Muscle of leg (tissue), 11 donors: ENCODE data around the gene AP3S1. TPM values are rescaled to one million over a fixed set of nuclear protein-coding genes. Genes with fewer than 3 reads are reported as not detected.

ENCODE experiments used
- DNase-seq: peaks from one replicate; pipeline ENCODE4 v3.0.0; 2013
- H3K27ac ChIP-seq: one replicate; pipeline ENCODE4 v1.5.1; 2013; ENCODE audit warnings: mild to moderate bottlenecking, low read length, control low read depth
- H3K27me3 ChIP-seq: one replicate; pipeline ENCODE4 v1.6.1; 2013; ENCODE audit warnings: low read length; ENCODE audit not compliant: control insufficient read depth, insufficient read depth
- H3K36me3 ChIP-seq: one replicate; pipeline ENCODE4 v1.6.1; 2013; ENCODE audit warnings: low read length; ENCODE audit not compliant: control insufficient read depth, insufficient read depth
- H3K4me1 ChIP-seq: one replicate; pipeline ENCODE4 v1.6.1; 2013; ENCODE audit warnings: low read length; ENCODE audit not compliant: control insufficient read depth, insufficient read depth
- H3K4me3 ChIP-seq: one replicate; pipeline ENCODE4 v1.5.1; 2013; ENCODE audit warnings: low read length, control low read depth
- H3K9me3 ChIP-seq: replicated peaks from 2 replicates; pipeline ENCODE4 v1.6.1; 2013; ENCODE audit warnings: low read depth, low read length; ENCODE audit not compliant: control insufficient read depth
- WGBS: methylation state at CpG from one replicate; pipeline ENCODE4 v1.1.5; 2013; ENCODE audit warnings: missing lambda C conversion rate; ENCODE audit not compliant: insufficient coverage; 5-methylcytosine and 5-hydroxymethylcytosine counted together
- polyA plus RNA-seq, 8 donors: library from polyadenylated mRNA; unstranded; fragments of 120-200 nt; gene quantifications; one replicate each; pipeline versions ENCODE4 v1.2.1 to v1.2.3, GENCODE V29; 2013; ENCODE audit warnings: inconsistent platforms in 1 of 8, low replicate concordance in 1 of 8; ENCODE audit not compliant: insufficient read length in 8 of 8, insufficient read depth in 1 of 8
- total RNA-seq: library from RNA; stranded (reverse); fragments of 120-200 nt; gene quantifications from one replicate; pipeline ENCODE4 v1.2.4, GENCODE V29; 2013

AP3S1 gene
- total and polyA plus RNA-seq, 9 donors, result 63.8 to 152 (median 111) TPM

GRCh38 chr5:115842089-115842935 is 577 bp downstream of the AP3S1 start:
- H3K9me3 ChIP-seq, result no peaks in the 10 kb centered on the region
- peaks cover 12% of the 10 kb centered on the region for H3K4me1 ChIP-seq
- WGBS, result under 1% methylated on average over 58 of the region's 68 CpGs
- DNase-seq, result peak; percentile 59
- H3K4me3 ChIP-seq, result peak overlapping the region; percentile 62
- peaks cover 4% of the 10 kb centered on the region for H3K36me3 ChIP-seq
- peak overlapping the region; percentile 94 for H3K27ac ChIP-seq
- no peaks in the 10 kb centered on the region for H3K27me3 ChIP-seq

- no peaks in the 10 kb centered on the region for H3K27me3 ChIP-seq
- DNase-seq, result no peak
- peak overlapping the region; percentile 62 for H3K4me3 ChIP-seq
- no peaks in the 10 kb centered on the region for H3K9me3 ChIP-seq
- H3K36me3 ChIP-seq, result peaks cover 2% of the 10 kb centered on the region
- WGBS, result 7% methylated on average over 2 of the region's 3 CpGs
- peaks cover 12% of the 10 kb centered on the region for H3K4me1 ChIP-seq
- H3K27ac ChIP-seq, result no peak overlapping the region
These were observed 1.2 kb downstream of the AP3S1 start for GRCh38 chr5:115842952-115843351.

DNA sequence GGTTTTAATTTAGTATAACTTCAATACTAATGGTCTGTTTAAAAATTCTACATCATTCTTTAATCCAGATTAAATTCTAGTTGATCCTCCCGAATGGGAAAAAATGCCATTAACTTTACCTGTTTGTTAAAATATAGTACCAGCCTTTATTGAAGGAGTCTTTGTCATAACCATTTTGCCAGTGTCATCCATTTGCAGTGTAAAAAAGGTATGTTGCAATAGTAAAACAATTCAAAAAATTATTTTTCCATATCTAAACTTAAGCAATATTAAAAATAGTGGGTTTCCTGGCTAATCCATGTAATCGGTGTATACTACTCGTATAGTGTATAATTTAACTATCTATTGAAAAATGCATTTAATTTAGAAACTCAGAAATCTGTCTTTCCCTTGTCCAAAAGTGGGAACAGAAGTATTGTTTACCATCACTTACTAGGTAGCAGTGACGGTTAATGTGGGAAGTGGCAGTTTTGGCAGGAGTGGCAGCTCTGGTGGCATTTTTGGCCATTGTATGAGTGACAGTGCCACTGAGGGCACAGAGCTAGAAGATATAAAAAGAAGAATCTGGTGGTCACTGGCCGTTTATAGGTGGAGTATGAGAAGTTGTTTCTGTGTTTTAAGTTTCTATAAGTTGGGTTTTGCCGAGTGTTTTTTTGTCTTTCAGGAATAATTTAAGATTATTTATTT is 1.9 kb downstream of the AP3S1 start:
- Histone ChIP-seq H3K4me1 (peaks cover 12% of the 10 kb centered on the region), H3K27ac (no peak overlapping the region), H3K36me3 (no peaks in the 10 kb centered on the region), H3K27me3 (no peaks in the 10 kb centered on the region), H3K4me3 (no peak overlapping the region), H3K9me3 (no peaks in the 10 kb centered on the region)
- DNase-seq, result no peak
- WGBS, result 60% methylated on average over 1 of the region's 6 CpGs

GRCh38 chr5:115844321-115844817 is 2.6 kb downstream of the AP3S1 start:
- Histone ChIP-seq H3K27ac (no peak overlapping the region), H3K27me3 (no peaks in the 10 kb centered on the region), H3K9me3 (no peaks in the 10 kb centered on the region), H3K4me3 (no peak overlapping the region), H3K4me1 (peaks cover 9% of the 10 kb centered on the region), H3K36me3 (no peaks in the 10 kb centered on the region)
- WGBS, result 47% methylated on average over 6 of the region's 7 CpGs
- DNase-seq, result peak; percentile 39

- no peak for DNase-seq
- no peaks in the 10 kb centered on the region for H3K27me3 ChIP-seq
- H3K27ac ChIP-seq, result no peak overlapping the region
- H3K4me1 ChIP-seq, result peaks cover 5% of the 10 kb centered on the region
- H3K9me3 ChIP-seq, result no peaks in the 10 kb centered on the region
- no peaks in the 10 kb centered on the region for H3K36me3 ChIP-seq
- WGBS, result no CpG with 5 or more reads among the region's 7 CpGs
- no peak overlapping the region for H3K4me3 ChIP-seq
These were observed 5.6 kb downstream of the AP3S1 start for GRCh38 chr5:115847290-115847689.

DNA sequence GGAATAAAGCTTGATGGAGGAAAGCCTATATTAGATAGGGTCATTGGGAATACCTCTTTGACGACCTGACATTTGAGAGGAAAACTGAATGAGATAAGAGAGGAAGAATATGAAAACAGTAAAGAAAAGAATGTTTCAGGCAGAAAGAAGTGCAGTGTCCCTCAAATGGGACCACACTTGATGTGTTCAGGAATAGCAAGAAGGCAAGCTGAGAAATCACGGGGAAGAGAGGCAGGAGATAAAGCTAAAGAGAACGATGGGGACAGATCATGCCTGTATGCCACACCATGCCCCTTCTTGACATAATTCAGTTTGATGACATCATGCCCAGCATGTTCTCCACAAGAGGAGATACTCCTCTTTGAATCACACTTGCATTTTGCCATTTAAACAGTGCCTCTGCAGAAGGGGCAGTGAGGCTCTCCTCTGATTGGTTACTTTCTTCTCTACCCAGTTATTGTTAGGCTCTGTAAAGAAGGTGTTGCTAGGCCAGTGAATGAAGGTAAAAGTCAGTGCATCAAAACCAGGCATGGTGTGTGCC is 7.6 kb downstream of the AP3S1 start:
- Histone ChIP-seq H3K9me3 (peaks cover 3% of the 10 kb centered on the region), H3K27ac (no peak overlapping the region), H3K36me3 (no peaks in the 10 kb centered on the region), H3K4me3 (no peak overlapping the region), H3K27me3 (no peaks in the 10 kb centered on the region), H3K4me1 (peaks cover 2% of the 10 kb centered on the region)
- 100% methylated on average over 2 of the region's 3 CpGs for WGBS
- DNase-seq, result no peak

GRCh38 chr5:115850744-115851416 is 9.1 kb downstream of the AP3S1 start:
- H3K27ac ChIP-seq, result no peak overlapping the region

GRCh38 chr5:115854139-115854538 is 12.4 kb downstream of the AP3S1 start:
- H3K27ac ChIP-seq, result no peak overlapping the region
- H3K4me3 ChIP-seq, result no peak overlapping the region
- no peak for DNase-seq
- WGBS, result no CpG with 5 or more reads among the region's 3 CpGs
- no peaks in the 10 kb centered on the region for H3K4me1 ChIP-seq
- no peaks in the 10 kb centered on the region for H3K36me3 ChIP-seq
- no peaks in the 10 kb centered on the region for H3K27me3 ChIP-seq
- peaks cover 3% of the 10 kb centered on the region for H3K9me3 ChIP-seq

More at GRCh38 chr5:115850744-115851416, 9.1 kb downstream of the AP3S1 start:
- peak; percentile 67 for DNase-seq
- Histone ChIP-seq H3K9me3 (peaks cover 3% of the 10 kb centered on the region), H3K4me1 (no peaks in the 10 kb centered on the region), H3K4me3 (no peak overlapping the region), H3K36me3 (no peaks in the 10 kb centered on the region), H3K27me3 (no peaks in the 10 kb centered on the region)
- 80% methylated on average over 1 of the region's 4 CpGs for WGBS

DNA sequence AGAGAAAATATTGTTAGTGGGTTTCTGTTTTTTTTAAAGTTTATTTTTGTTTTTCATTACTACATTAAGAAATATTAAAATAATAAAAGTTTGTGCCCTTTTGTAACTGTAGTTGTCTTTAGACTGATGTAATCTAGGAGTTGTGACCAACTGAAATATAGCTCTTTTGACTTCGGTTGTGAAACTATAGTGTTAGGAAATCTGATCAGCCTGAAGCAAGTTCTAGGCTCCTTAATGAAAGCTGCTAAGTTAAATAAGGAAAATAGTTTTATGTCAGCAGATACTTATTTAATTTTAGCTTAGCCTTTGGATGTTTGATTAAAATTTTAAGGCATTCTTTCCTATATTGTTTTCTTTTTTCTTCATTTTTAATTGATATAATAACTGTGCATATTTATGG is 14.2 kb downstream of the AP3S1 start:
- no peaks in the 10 kb centered on the region for H3K27me3 ChIP-seq
- H3K4me1 ChIP-seq, result no peaks in the 10 kb centered on the region
- WGBS, result no CpG with 5 or more reads among the region's 1 CpG

More for the DNA sequence above, 14.2 kb downstream of the AP3S1 start:
- DNase-seq, result no peak
- Histone ChIP-seq H3K4me3 (no peak overlapping the region), H3K36me3 (no peaks in the 10 kb centered on the region), H3K27ac (no peak overlapping the region), H3K9me3 (peaks cover 3% of the 10 kb centered on the region)
